Pancreas (tissue), 10 donors: Measurements from ENCODE around the gene PAQR5. TPM values are rescaled to one million over a fixed set of nuclear protein-coding genes. Genes with fewer than 3 reads are reported as not detected.
A peak's percentile ranks its signal among the peaks of the same experiment; 100 is the strongest.

Experiments used
- ATAC-seq, 4 donors: fragments of 200-7000 bp; cut with Tn5 transposase; one replicate each; pipeline versions ENCODE4 v1.8.0 to v1.9.1; 2020; ENCODE audit warnings: mild to moderate bottlenecking in 4 of 4, moderate library complexity in 4 of 4
- DNase-seq, 6 donors: peaks; one replicate each; pipeline ENCODE4 v3.0.0-alpha.2; 2020
- FAIRE-seq: peaks from 2 replicates; lab custom pipeline; 2012; peaks lifted over from hg19 to GRCh38; lab: Jason Lieb, UNC
- H3K27ac ChIP-seq, 4 donors: fragments of 200-600 bp; sonication (generic); 1 replicate in 3 of 4; 2 replicates in 1 of 4; pipeline versions ENCODE4 v1.5.0 to v1.8.0; 2020
- H3K27me3 ChIP-seq, 4 donors: fragments of 200-600 bp; one replicate each; pipeline ENCODE4 v1.8.0; 2021
- H3K36me3 ChIP-seq, 3 donors: fragments of 200-600 bp; sonication (generic) in 1 of 3; one replicate each; pipeline versions ENCODE4 v1.5.0 to v1.8.0; 2020 to 2021
- H3K4me1 ChIP-seq, 3 donors: fragments of 200-600 bp; one replicate each; pipeline ENCODE4 v1.8.0; 2021
- H3K4me3 ChIP-seq, 4 donors: fragments of 200-600 bp; sonication (generic) in 2 of 4; one replicate each; pipeline versions ENCODE4 v1.5.0 to v1.8.0; 2020 to 2021
- H3K9me3 ChIP-seq, 4 donors: fragments of 200-600 bp; one replicate each; pipeline ENCODE4 v1.8.0; 2021
- CTCF ChIP-seq, 4 donors: fragments of 200-600 bp; sonication (generic) in 3 of 4; IDR thresholded peaks; one replicate each; pipeline versions ENCODE4 v1.5.0 to v1.8.0; 2021; ENCODE audit warnings: antibody characterized with exemption in 4 of 4
- whole genome bisulfite sequencing, 2 donors: extraction: QIAGEN DNeasy Blood & Tissue Kit; methylation state at CpG; one replicate each; pipeline ENCODE4 v1.1.7; 2013; 5-methylcytosine and 5-hydroxymethylcytosine counted together
- intact Hi-C, 3 donors: fragments of 100-400 bp; cut with DNase I; formaldehyde crosslinking; loops; one replicate each; pipeline versions ENCODE4 v1.11.1 to v1.14.2; 2022
- polyA plus RNA-seq, 2 donors: library from polyadenylated mRNA; stranded (reverse); fragments of 200-250 nt; gene quantifications; one replicate each; pipeline ENCODE4 v1.2.3, GENCODE V29; 2013
- total RNA-seq, 6 donors: library from RNA; stranded (reverse); fragmentation: NEBNext Ultra II Directional in 4 of 6; extraction: Animal tissue kit (Norgen Biotek cat#: 25700) in 4 of 6; gene quantifications; one replicate each; pipeline versions ENCODE4 v1.2.1 to v1.2.4, GENCODE V29; 2021 to 2023
- donor health status: healthy with polysubstance abuse.
- donor health status: DM: no; HTN: no; CAD: no; lungs with moderate emphysema.
- donor health status: DM: no; HTN: no; CAD: no.
- donor health status: control.
- donor health status: control.
- donor health status: Bipolar disorder and iron deficiency.
- donor health status: DM: yes; HTN: yes; CAD: no.
- donor health status: DM: no; HTN: no; CAD: no.
- donor health status: DM: no; HTN: no; CAD: no.
- donor health status: DM: yes; HTN: yes; CAD: no.

Gene PAQR5
- total and polyA plus RNA-seq, 8 donors, result 5.2 to 9.4 (median 6.2) TPM

- FAIRE-seq (no peak), DNase-seq (no peak), ATAC-seq (no peak)
- no peak overlapping the region for H3K4me3 ChIP-seq
- H3K36me3 ChIP-seq, result no peaks in the 10 kb centered on the region
- intact Hi-C loops, result no loop called here
- no peak for TF ChIP-seq CTCF (IDR thresholded peaks at IDR 0.05)
- WGBS, 2 donors, result 90 to 100% methylated on average over 5 of the region's 5 CpGs
- no peaks in the 10 kb centered on the region for H3K9me3 ChIP-seq
- H3K27me3 ChIP-seq, result no peaks in the 10 kb centered on the region
- no peaks in the 10 kb centered on the region for H3K4me1 ChIP-seq
- H3K27ac ChIP-seq, result no peak overlapping the region
These were observed 47.4 kb downstream of the PAQR5 start for GRCh38 chr15:69346112-69346511.

GRCh38 chr15:69351333-69351732 is 52.6 kb downstream of the PAQR5 start:
- no peak overlapping the region for H3K4me3 ChIP-seq
- H3K27me3 ChIP-seq, result no peaks in the 10 kb centered on the region
- DNase-seq, result no peak
- no peak overlapping the region for H3K27ac ChIP-seq
- WGBS, 2 donors, result 85 to 87% methylated on average over 4 of the region's 4 CpGs
- no peak for ATAC-seq
- intact Hi-C loops, result no loop called here
- TF ChIP-seq CTCF (IDR thresholded peaks at IDR 0.05), result no peak
- H3K36me3 ChIP-seq, result no peaks in the 10 kb centered on the region
- FAIRE-seq, result no peak
- no peaks in the 10 kb centered on the region for H3K9me3 ChIP-seq
- no peaks in the 10 kb centered on the region for H3K4me1 ChIP-seq

- DNase-seq (no peak), ATAC-seq (no peak), FAIRE-seq (no peak)
- Histone ChIP-seq H3K36me3 (no peaks in the 10 kb centered on the region), H3K9me3 (no peaks in the 10 kb centered on the region), H3K27me3 (no peaks in the 10 kb centered on the region), H3K4me1 (no peaks in the 10 kb centered on the region), H3K4me3 (no peak overlapping the region), H3K27ac (no peak overlapping the region)
- intact Hi-C loops, result no loop called here
- no peak for TF ChIP-seq CTCF (IDR thresholded peaks at IDR 0.05)
- 95 to 99% methylated on average over 2 of the region's 2 CpGs for WGBS, 2 donors
These were observed 53.2 kb downstream of the PAQR5 start for GRCh38 chr15:69351884-69352283.

- peak overlapping the region in 3 of 4 donors; percentile 1 to 27 (median 3) for H3K27ac ChIP-seq
- intact Hi-C loops, result no loop called here
- no peaks in the 10 kb centered on the region for H3K36me3 ChIP-seq
- DNase-seq (peak in 4 of 6 donors; percentile 37 to 45 (median 40)), ATAC-seq (peak; percentile 78 to 99 (median 89)), FAIRE-seq (no peak)
- peaks cover 0 to 3% (median 0%) of the 10 kb centered on the region in 3 donors for H3K4me1 ChIP-seq
- no peak overlapping the region for H3K4me3 ChIP-seq
- 53 to 54% methylated on average over 9 of the region's 9 CpGs for WGBS, 2 donors
- TF ChIP-seq CTCF (IDR thresholded peaks at IDR 0.05), result no peak
- no peaks in the 10 kb centered on the region for H3K27me3 ChIP-seq
- H3K9me3 ChIP-seq, result no peaks in the 10 kb centered on the region
These were observed 59.4 kb downstream of the PAQR5 start for GRCh38 chr15:69357773-69358771.

- DNase-seq (no peak), ATAC-seq (no peak), FAIRE-seq (no peak)
- intact Hi-C loops, result no loop called here
- Histone ChIP-seq H3K4me3 (no peak overlapping the region), H3K27ac (peak overlapping the region in 2 of 4 donors; percentile 1 to 3), H3K36me3 (no peaks in the 10 kb centered on the region), H3K4me1 (peaks cover 0 to 3% (median 0%) of the 10 kb centered on the region in 3 donors), H3K27me3 (no peaks in the 10 kb centered on the region), H3K9me3 (no peaks in the 10 kb centered on the region)
- WGBS, 2 donors, result 89% methylated on average over 4 of the region's 4 CpGs
- TF ChIP-seq CTCF (IDR thresholded peaks at IDR 0.05), result no peak
These were observed 60.1 kb downstream of the PAQR5 start for GRCh38 chr15:69358850-69359249.
